ENCODE measurements around the gene CELA1.
"Not testable (repeated sequence)": the region's sequence is repeated elsewhere in the genome, so short reads cannot be mapped to it uniquely, and the experiment has no call there.

- not testable (repeated sequence) for TF ChIP-seq CTCF, POLR2A (IDR thresholded peaks at IDR 0.05)
Measured at GRCh38 chr12:51291603-51292513, 54.6 kb downstream of the CELA1 start.

Measured in right lobe of liver (tissue), 4 donors.